Loucy (cell line): Measurements from ENCODE around the gene CDKN2B-AS1.

Source experiments
- H2AFZ ChIP-seq: fragments of 200-600 bp; sonication (generic); 2 replicates; pipeline ENCODE4 v1.6.0; 2016; ENCODE audit warnings: antibody characterized with exemption, mild to moderate bottlenecking, low read length, moderate library complexity
- H3F3A ChIP-seq: fragments of 200-600 bp; 2 replicates; pipeline ENCODE4 v1.6.0; 2016; ENCODE audit warnings: antibody characterized with exemption, low read depth, mild to moderate bottlenecking
- H3K27me3 ChIP-seq: fragments of 200-600 bp; sonication (generic); 2 replicates; pipeline ENCODE4 v1.6.1; 2014; ENCODE audit warnings: low read length, mild to moderate bottlenecking; ENCODE audit not compliant: insufficient read depth, poor library complexity, severe bottlenecking
- H3K36me3 ChIP-seq: fragments of 200-600 bp; sonication (generic); 2 replicates; pipeline ENCODE4 v1.6.1; 2016; ENCODE audit warnings: low read length; ENCODE audit not compliant: insufficient read depth
- H3K4me1 ChIP-seq: fragments of 200-600 bp; sonication (generic); 2 replicates; pipeline ENCODE4 v1.5.1; 2014; ENCODE audit warnings: low read length, mild to moderate bottlenecking; ENCODE audit not compliant: insufficient read depth, poor library complexity, severe bottlenecking
- H3K4me2 ChIP-seq: fragments of 200-600 bp; sonication (generic); 2 replicates; pipeline ENCODE4 v1.6.0; 2014; ENCODE audit warnings: antibody characterized with exemption, low read length, low read depth, mild to moderate bottlenecking; ENCODE audit not compliant: poor library complexity, severe bottlenecking
- H3K4me3 ChIP-seq: fragments of 200-600 bp; sonication (generic); 2 replicates; pipeline ENCODE4 v1.5.1; 2014; ENCODE audit warnings: low read length, mild to moderate bottlenecking, mixed read lengths; ENCODE audit not compliant: poor library complexity, severe bottlenecking
- H3K79me2 ChIP-seq: fragments of 200-600 bp; sonication (generic); 2 replicates; pipeline ENCODE4 v1.6.1; 2014; ENCODE audit warnings: low read length; ENCODE audit not compliant: insufficient read depth
- H3K9ac ChIP-seq: fragments of 200-600 bp; sonication (generic); 2 replicates; pipeline ENCODE4 v1.6.0; 2014; ENCODE audit warnings: mild to moderate bottlenecking, low read depth, low read length, moderate library complexity; ENCODE audit not compliant: poor library complexity, severe bottlenecking
- H3K9me2 ChIP-seq: fragments of 200-600 bp; sonication (generic); replicated peaks from 2 replicates; pipeline ENCODE4 v1.6.1; 2016; ENCODE audit warnings: low read depth, low read length, mixed read lengths
- H3K9me3 ChIP-seq: fragments of 200-600 bp; sonication (generic); 2 replicates; pipeline ENCODE4 v1.6.1; 2014; ENCODE audit warnings: mild to moderate bottlenecking, antibody characterized with exemption, low read length, low read depth; ENCODE audit not compliant: insufficient read depth
- H4K20me1 ChIP-seq: fragments of 200-600 bp; sonication (generic); 2 replicates; pipeline ENCODE4 v1.6.0; 2014; ENCODE audit warnings: antibody characterized with exemption, low read length, mild to moderate bottlenecking; ENCODE audit not compliant: insufficient read depth, poor library complexity, severe bottlenecking
- CTCF ChIP-seq: fragments of 200-600 bp; sonication (generic); conservative IDR thresholded peaks from 2 replicates; pipeline ENCODE4 v1.5.1; 2014; ENCODE audit warnings: mild to moderate bottlenecking, antibody characterized with exemption, low read length
- EZH2phosphoT487 ChIP-seq: fragments of 200-600 bp; IDR thresholded peaks from 2 replicates; pipeline ENCODE4 v1.6.1; 2018; ENCODE audit warnings: antibody characterized with exemption, mild to moderate bottlenecking, moderate library complexity, borderline replicate concordance

CDKN2B-AS1 gene

GRCh38 chr9:22028394-22028793, 33.8 kb downstream of the CDKN2B-AS1 start:
- peaks cover 5% of the 10 kb centered on the region for H3K4me1 ChIP-seq
- H2AFZ ChIP-seq: no peak overlapping the region
- H3K9me3 ChIP-seq: no peaks in the 10 kb centered on the region
- H3K4me2 ChIP-seq: no peak overlapping the region
- H4K20me1 ChIP-seq: no peaks in the 10 kb centered on the region
- no peaks in the 10 kb centered on the region for H3K9me2 ChIP-seq
- no peak overlapping the region for H3K9ac ChIP-seq
- no peak for TF ChIP-seq EZH2phosphoT487
- no peak for TF ChIP-seq CTCF
- H3K27me3 ChIP-seq: no peaks in the 10 kb centered on the region
- peaks cover 6% of the 10 kb centered on the region; the same call in 1 of the 2 replicates for H3K36me3 ChIP-seq
- H3F3A ChIP-seq: no peaks in the 10 kb centered on the region
- no peak overlapping the region for H3K4me3 ChIP-seq
- H3K79me2 ChIP-seq: peaks cover 29% of the 10 kb centered on the region; the same call in 1 of the 2 replicates

- TF ChIP-seq CTCF (no peak), EZH2phosphoT487 (no peak)
Observed at GRCh38 chr9:22029231-22029630, 34.6 kb downstream of the CDKN2B-AS1 start.

GRCh38 chr9:22030101-22030598, 35.6 kb downstream of the CDKN2B-AS1 start:
- Histone ChIP-seq H3K79me2 (peaks cover 15% of the 10 kb centered on the region; the same call in 1 of the 2 replicates), H4K20me1 (no peaks in the 10 kb centered on the region), H3K9me3 (no peaks in the 10 kb centered on the region), H3F3A (no peaks in the 10 kb centered on the region), H3K9ac (no peak overlapping the region), H3K4me3 (no peak overlapping the region), H3K4me2 (no peak overlapping the region), H3K9me2 (no peaks in the 10 kb centered on the region), H3K4me1 (peaks cover 19% of the 10 kb centered on the region), H2AFZ (no peak overlapping the region), H3K27me3 (no peaks in the 10 kb centered on the region), H3K36me3 (peaks cover 6% of the 10 kb centered on the region; the same call in 1 of the 2 replicates)
- TF ChIP-seq CTCF (no peak), EZH2phosphoT487 (no peak)

More at GRCh38 chr9:22029231-22029630, 34.6 kb downstream of the CDKN2B-AS1 start:
- H3K4me3 ChIP-seq: no peak overlapping the region
- H3K27me3 ChIP-seq: no peaks in the 10 kb centered on the region
- H2AFZ ChIP-seq: no peak overlapping the region
- H3K9me3 ChIP-seq: no peaks in the 10 kb centered on the region
- no peaks in the 10 kb centered on the region for H4K20me1 ChIP-seq
- H3K36me3 ChIP-seq: peaks cover 6% of the 10 kb centered on the region; the same call in 1 of the 2 replicates
- H3K9ac ChIP-seq: no peak overlapping the region
- no peaks in the 10 kb centered on the region for H3F3A ChIP-seq
- peaks cover 20% of the 10 kb centered on the region; the same call in 1 of the 2 replicates for H3K79me2 ChIP-seq
- no peaks in the 10 kb centered on the region for H3K9me2 ChIP-seq
- no peak overlapping the region for H3K4me2 ChIP-seq
- H3K4me1 ChIP-seq: peaks cover 12% of the 10 kb centered on the region
